HepG2 (cell line): Measurements from ENCODE around the gene CCNB1IP1. TPM values are rescaled to one million over a fixed set of nuclear protein-coding genes. Genes with fewer than 3 reads are reported as not detected.

Experiments used
- ATAC-seq: fragments of 200-7000 bp; cut with Tn5 transposase; 3 replicates; pipeline ENCODE4 v1.9.1; 2020; ENCODE audit warnings: mild to moderate bottlenecking, moderate library complexity
- BruUV-seq: library from RNA; stranded (reverse); fragments of 400-500 nt; replicated peaks from 2 replicates; lab custom pipeline; 2021; lab: Mats Ljungman, UMichigan
- CTCF ChIA-PET: fragments of 300-600 bp; formaldehyde crosslinking; extraction: SDS; loops from one replicate; lab custom pipeline; 2021; ENCODE audit warnings: low total read pairs, inconsistent platforms, low intra/inter-chr PET ratio; lab: Yijun Ruan, JAX
- POLR2A ChIA-PET: fragments of 350-600 bp; sonication (Branson Sonifier 250); formaldehyde crosslinking; loops from one replicate; lab custom pipeline; 2020; ENCODE audit warnings: antibody characterized with exemption, inconsistent platforms; lab: Yijun Ruan, JAX
- DNase-seq: peaks from one replicate; pipeline ENCODE4 v3.0.0-alpha.2; 2015; ENCODE audit warnings: low spot score
- FAIRE-seq: peaks from 3 replicates; lab custom pipeline; 2011; peaks lifted over from hg19 to GRCh38; lab: Jason Lieb, UNC
- H2AFZ ChIP-seq: one replicate; pipeline ENCODE4 v1.6.1; 2011; ENCODE audit warnings: low read length, inconsistent platforms
- H3K27ac ChIP-seq: fragments of 300-600 bp; 3 replicates; pipeline ENCODE4 v1.8.0; 2011; ENCODE audit warnings: mixed run types, mild to moderate bottlenecking, mixed read lengths, low read length, inconsistent platforms; ENCODE audit not compliant: insufficient read depth; ENCODE audit errors: extremely low read length
- H3K27me3 ChIP-seq, 2 experiments: fragments of 200-600 bp in 1 of 2; 2 replicates in 1 of 2; 3 replicates in 1 of 2; pipeline versions ENCODE4 v1.6.0 to v1.8.0; 2011; ENCODE audit warnings: low read length in 2 of 2, mild to moderate bottlenecking in 2 of 2, moderate library complexity in 2 of 2, inconsistent platforms in 1 of 2; ENCODE audit not compliant: insufficient read depth in 2 of 2, control insufficient read depth in 1 of 2
- H3K36me3 ChIP-seq, 2 experiments: fragments of 200-600 bp in 1 of 2; replicated peaks in 1 of 2; 2 replicates in 1 of 2; 3 replicates in 1 of 2; pipeline versions ENCODE4 v1.5.1 to v1.8.0; 2011; ENCODE audit warnings: low read length in 2 of 2, inconsistent platforms in 1 of 2; ENCODE audit not compliant: insufficient read depth in 2 of 2, control insufficient read depth in 1 of 2
- H3K4me1 ChIP-seq: 2 replicates; pipeline ENCODE4 v1.5.1; 2012; ENCODE audit warnings: low read length, inconsistent platforms; ENCODE audit not compliant: insufficient read depth
- H3K4me2 ChIP-seq: 2 replicates; pipeline ENCODE4 v1.6.0; 2011; ENCODE audit warnings: low read depth, low read length, inconsistent platforms
- H3K4me3 ChIP-seq, 3 experiments: fragments of 200-600 bp in 1 of 3; sonication (generic), shearing (Covaris generic) in 1 of 3; replicated peaks in 1 of 3; 2 replicates each; pipeline ENCODE4 v1.5.1; 2011 to 2016; ENCODE audit warnings: low read length in 3 of 3, inconsistent platforms in 2 of 3, low read depth in 2 of 3, mild to moderate bottlenecking in 2 of 3, control low read depth in 1 of 3, mixed read lengths in 1 of 3; ENCODE audit not compliant: insufficient read depth in 1 of 3
- H3K79me2 ChIP-seq: one replicate; pipeline ENCODE4 v1.6.1; 2011; ENCODE audit warnings: low read length, inconsistent platforms; ENCODE audit not compliant: insufficient read depth
- H3K9ac ChIP-seq: 2 replicates; pipeline ENCODE4 v1.6.0; 2011; ENCODE audit warnings: mild to moderate bottlenecking, low read depth, low read length, inconsistent platforms; ENCODE audit not compliant: insufficient read depth
- H3K9me3 ChIP-seq: 2 replicates; pipeline ENCODE4 v1.5.1; 2012; ENCODE audit warnings: mild to moderate bottlenecking, low read length
- H4K20me1 ChIP-seq: 2 replicates; pipeline ENCODE4 v1.6.0; 2011; ENCODE audit warnings: inconsistent platforms, mild to moderate bottlenecking, low read length, moderate library complexity; ENCODE audit not compliant: insufficient read depth
- AGO1 ChIP-seq: fragments of 200-400 bp; formaldehyde crosslinking; IDR thresholded peaks from 2 replicates; pipeline ENCODE4 v1.6.1; 2017; ENCODE audit warnings: mild to moderate bottlenecking, low read depth, low read length, moderate library complexity; ENCODE audit not compliant: poor library complexity, severe bottlenecking
- ISX ChIP-seq: sonication (generic); formaldehyde crosslinking; conservative IDR thresholded peaks from 2 replicates; pipeline ENCODE4 v1.5.0; 2020; ENCODE audit warnings: missing genetic modification reagents
- KDM4B ChIP-seq: sonication (generic); formaldehyde crosslinking; IDR thresholded peaks from 2 replicates; pipeline ENCODE4 v1.4.0; 2020; ENCODE audit warnings: missing genetic modification reagents
- SMC3 ChIP-seq: IDR thresholded peaks from 2 replicates; pipeline ENCODE4 v1.6.1; 2011; ENCODE audit warnings: low read length, improper control_type of control experiment
- STAG1 ChIP-seq: sonication (generic); formaldehyde crosslinking; IDR thresholded peaks from 2 replicates; pipeline ENCODE4 v1.4.0; 2020; ENCODE audit warnings: missing genetic modification reagents
- ZNF20 ChIP-seq: sonication (generic); formaldehyde crosslinking; IDR thresholded peaks from 2 replicates; pipeline ENCODE4 v1.4.0; 2020; ENCODE audit warnings: mild to moderate bottlenecking, moderate library complexity, missing genetic modification reagents
- in situ Hi-C: cut with HindIII; loops from 2 replicates; pipeline ENCODE4 v1.10.0; 2017; ENCODE audit warnings: low pct_unique_long_range_greater_than_20kb; ENCODE audit not compliant: extremely low pct_ligation_motif_present
- intact Hi-C: fragments of 100-400 bp; cut with micrococcal nuclease; formaldehyde crosslinking; loops from one replicate; pipeline ENCODE4 v1.10.0; 2022; ENCODE audit not compliant: unreplicated experiment
- polyA plus RNA-seq, 8 experiments: library from polyadenylated mRNA; depleted of rRNA in 3 of 8; stranded (reverse) in 7 of 8; unstranded in 1 of 8; fragments of >200 nt; fragmentation: Illumina TruSeq in 4 of 8; extraction: Trizol in 4 of 8; gene quantifications; 2 replicates each; pipeline versions ENCODE4 v1.2.1 to v1.2.3, GENCODE V29; 2011 to 2016; ENCODE audit warnings: low read depth in 4 of 8, missing spikeins in 1 of 8, mixed read lengths in 1 of 8; ENCODE audit not compliant: insufficient read depth in 1 of 8
- total RNA-seq, 5 experiments: library from RNA; depleted of rRNA; stranded (reverse); fragments of >200 nt; fragmentation: Illumina TruSeq; extraction: Trizol; gene quantifications; 2 replicates each; pipeline ENCODE4 v1.2.3, GENCODE V29; 2016; ENCODE audit warnings: low read depth in 1 of 5
- TF ChIP-seq, protein P1 (sequence below): sonication (generic); formaldehyde crosslinking; IDR thresholded peaks from 2 replicates; pipeline ENCODE4 v1.5.1; 2020; ENCODE audit warnings: missing genetic modification reagents, mild to moderate bottlenecking, borderline replicate concordance

The CCNB1IP1 gene
- total and polyA plus RNA-seq, 2 of the 13 experiments (the other 11 are each of a cell fraction or from before 2014, with no cell fraction given), result 98.3 to 125 TPM

DNA sequence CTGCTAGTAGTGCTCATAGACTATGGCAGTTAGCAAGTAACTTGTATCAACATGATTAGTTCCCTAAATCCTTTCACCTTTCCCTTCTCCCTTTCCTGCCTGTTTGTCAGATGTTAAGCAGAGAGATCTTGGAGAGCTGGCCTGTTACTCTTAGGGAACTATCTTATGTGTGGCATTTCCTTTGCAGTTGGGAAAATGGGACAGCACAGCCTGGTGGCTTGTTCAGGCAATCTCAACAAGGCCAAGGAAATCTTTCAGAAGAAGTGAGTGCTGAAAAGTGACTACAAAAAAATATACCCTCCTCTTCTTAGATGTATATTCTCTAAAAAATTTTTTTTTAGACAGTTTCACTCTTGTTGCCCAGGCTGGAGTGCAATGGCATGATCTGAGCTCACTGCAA is 17.8 kb upstream of the CCNB1IP1 start:
- Histone ChIP-seq H3K9me3 (no peaks in the 10 kb centered on the region), H3K27me3 (no peaks in the 10 kb centered on the region), H3K79me2 (no peaks in the 10 kb centered on the region), H3K27ac (no peak overlapping the region), H3K4me3 (no peak overlapping the region), H3K4me2 (no peak overlapping the region), H3K9ac (no peak overlapping the region), H3K36me3 (peaks cover 9 to 65% of the 10 kb centered on the region in 2 experiments), H4K20me1 (no peaks in the 10 kb centered on the region), H2AFZ (no peak overlapping the region), H3K4me1 (peaks cover 11% of the 10 kb centered on the region)
- no peak for DNase-seq
- ChIA-PET CTCF (interaction anchor here (2.2 kb wide), 1 partner anchor 23 kb away, joined by 11 read pairs; no protein-coding TSS in a partner anchor), POLR2A (no interaction called here)
- no TSS peak for BruUV-seq
- TF ChIP-seq ZNF20 (CRISPR knock-in tag), result no peak
- TF ChIP-seq ISX (CRISPR knock-in tag), result no peak
- TF ChIP-seq STAG1 (CRISPR knock-in tag), result peak; percentile 45
- TF ChIP-seq AGO1, result no peak
- TF ChIP-seq KDM4B (CRISPR knock-in tag), result no peak
- peak; percentile 30; the same call in 1 of the 2 replicates for TF ChIP-seq SMC3
- TF ChIP-seq, protein P1, sequence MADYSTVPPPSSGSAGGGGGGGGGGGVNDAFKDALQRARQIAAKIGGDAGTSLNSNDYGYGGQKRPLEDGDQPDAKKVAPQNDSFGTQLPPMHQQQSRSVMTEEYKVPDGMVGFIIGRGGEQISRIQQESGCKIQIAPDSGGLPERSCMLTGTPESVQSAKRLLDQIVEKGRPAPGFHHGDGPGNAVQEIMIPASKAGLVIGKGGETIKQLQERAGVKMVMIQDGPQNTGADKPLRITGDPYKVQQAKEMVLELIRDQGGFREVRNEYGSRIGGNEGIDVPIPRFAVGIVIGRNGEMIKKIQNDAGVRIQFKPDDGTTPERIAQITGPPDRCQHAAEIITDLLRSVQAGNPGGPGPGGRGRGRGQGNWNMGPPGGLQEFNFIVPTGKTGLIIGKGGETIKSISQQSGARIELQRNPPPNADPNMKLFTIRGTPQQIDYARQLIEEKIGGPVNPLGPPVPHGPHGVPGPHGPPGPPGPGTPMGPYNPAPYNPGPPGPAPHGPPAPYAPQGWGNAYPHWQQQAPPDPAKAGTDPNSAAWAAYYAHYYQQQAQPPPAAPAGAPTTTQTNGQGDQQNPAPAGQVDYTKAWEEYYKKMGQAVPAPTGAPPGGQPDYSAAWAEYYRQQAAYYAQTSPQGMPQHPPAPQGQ (CRISPR knock-in tag), result no peak
- intact Hi-C loops (loop anchor here (1.0 kb wide), 1 partner anchor 24 kb away; no protein-coding TSS in a partner anchor), in situ Hi-C loops (no loop called here)
- no peak for FAIRE-seq
- peak; percentile 60; the same call in 1 of the 3 replicates for ATAC-seq
